HG03442 (cell line): ENCODE data around the gene OR51B4.
"Not testable (repeated sequence)": the region's sequence is repeated elsewhere in the genome, so short reads cannot be mapped to it uniquely, and the experiment has no call there.

Experiments used
- ATAC-seq: cut with Tn5 transposase; IDR thresholded peaks from one replicate; pipeline ENCODE4 v1.9.1; 2021; ENCODE audit warnings: mild to moderate bottlenecking, moderate library complexity; ENCODE audit not compliant: unreplicated experiment

Gene OR51B4

DNA sequence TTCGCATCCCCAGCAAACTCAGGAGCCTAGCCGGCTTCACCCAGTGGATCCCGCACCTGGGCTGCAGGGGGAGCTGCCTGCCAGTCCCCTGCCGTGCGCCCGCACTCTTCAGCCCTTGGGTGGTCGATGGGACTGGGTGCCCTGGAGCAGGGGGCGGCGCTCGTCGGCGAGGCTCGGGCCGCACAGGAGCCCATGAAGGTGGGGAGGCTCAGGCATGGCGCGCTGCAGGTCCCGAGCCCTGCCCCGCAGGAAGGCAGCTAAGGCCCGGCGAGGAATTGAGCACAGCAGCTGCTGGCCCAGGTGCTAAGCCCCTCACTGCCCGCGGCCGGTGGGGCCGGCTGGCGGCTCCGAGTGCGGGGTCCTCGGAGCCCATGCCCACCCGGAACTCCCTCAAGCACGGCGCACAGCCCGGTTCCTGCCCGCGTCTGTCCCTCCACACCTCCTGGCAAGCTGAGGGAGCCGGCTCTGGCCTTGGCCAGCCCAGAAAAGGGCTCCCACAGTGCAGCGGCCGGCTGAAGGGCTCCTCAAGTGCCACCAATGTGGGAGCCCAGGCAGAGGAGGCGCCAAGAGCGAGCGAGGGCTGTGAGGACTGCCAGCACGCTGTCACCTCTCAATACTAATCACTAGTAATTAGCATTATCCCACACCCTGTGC, 7.3 kb downstream of the OR51B4 start:
- ATAC-seq = not testable (repeated sequence)

DNA sequence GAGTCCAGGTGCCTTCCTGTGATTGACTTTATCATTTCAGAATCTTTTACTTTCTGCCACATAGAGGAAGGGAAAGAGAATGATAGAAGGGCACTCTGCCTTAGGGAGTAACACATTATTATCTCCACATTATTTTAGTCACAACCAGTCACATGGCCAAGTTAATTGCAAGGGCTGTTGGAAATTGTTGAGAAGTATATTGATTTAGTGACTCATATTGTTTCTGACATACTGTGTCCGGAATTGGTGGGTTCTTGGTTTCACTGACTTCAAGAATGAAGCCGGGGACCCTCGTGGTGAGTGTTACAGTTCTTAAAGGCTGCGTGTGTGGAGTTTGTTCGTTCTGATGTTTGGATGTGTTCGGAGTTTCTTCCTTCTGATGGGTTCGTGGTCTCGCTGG, 8.7 kb downstream of the OR51B4 start:
- no peak for ATAC-seq

- ATAC-seq = peak; percentile 97
These were observed 10.4 kb downstream of the OR51B4 start for GRCh38 chr11:5291207-5291838.

DNA sequence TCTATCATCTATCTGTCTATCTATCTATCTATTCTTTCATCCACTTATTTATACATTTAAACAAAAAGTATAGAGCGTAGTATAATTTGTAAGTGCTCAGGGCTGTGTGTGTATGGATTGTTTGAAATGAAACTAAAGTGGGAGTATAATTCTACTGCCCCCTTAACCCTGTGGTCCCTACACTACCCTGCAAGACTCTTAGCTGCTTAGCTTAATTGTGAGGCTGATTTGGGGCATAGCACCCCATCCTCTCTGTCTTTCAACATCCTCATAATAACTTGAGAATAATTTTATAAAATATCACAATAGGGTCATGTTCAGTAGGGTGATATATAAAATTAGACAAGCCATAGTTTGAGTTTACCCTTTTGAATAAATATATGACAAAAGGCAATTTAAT, 11.6 kb downstream of the OR51B4 start:
- ATAC-seq = no peak

- no peak for ATAC-seq
These were observed 12.1 kb downstream of the OR51B4 start for GRCh38 chr11:5289696-5290095.

DNA sequence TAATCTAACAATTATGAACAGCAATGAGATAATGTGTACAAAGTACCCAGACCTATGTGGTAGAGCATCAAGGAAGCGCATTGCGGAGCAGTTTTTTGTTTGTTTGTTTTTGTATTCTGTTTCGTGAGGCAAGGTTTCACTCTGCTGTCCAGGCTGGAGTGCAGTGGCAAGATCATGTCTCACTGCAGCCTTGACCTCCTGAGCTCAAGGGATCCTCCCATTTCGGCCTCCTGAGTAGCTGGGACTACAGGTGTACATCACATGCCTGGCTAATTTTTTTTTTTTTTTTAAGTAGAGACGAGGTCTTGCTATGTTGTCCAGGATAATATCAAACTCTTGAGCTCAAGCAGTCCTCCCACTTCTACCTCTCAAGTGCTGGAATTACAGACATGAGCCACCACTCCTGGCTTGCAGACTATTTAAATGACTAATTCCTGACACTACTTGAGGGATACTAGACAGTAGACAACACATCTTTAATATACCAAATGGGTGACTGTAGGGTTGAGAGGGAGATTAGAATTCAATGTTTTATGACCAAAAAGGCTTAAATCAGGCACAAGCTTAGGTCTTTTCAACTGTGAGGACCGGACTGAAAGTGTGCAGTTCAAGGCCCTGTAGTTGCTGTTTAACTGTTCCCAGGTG, 12.7 kb downstream of the OR51B4 start:
- ATAC-seq = no peak

DNA sequence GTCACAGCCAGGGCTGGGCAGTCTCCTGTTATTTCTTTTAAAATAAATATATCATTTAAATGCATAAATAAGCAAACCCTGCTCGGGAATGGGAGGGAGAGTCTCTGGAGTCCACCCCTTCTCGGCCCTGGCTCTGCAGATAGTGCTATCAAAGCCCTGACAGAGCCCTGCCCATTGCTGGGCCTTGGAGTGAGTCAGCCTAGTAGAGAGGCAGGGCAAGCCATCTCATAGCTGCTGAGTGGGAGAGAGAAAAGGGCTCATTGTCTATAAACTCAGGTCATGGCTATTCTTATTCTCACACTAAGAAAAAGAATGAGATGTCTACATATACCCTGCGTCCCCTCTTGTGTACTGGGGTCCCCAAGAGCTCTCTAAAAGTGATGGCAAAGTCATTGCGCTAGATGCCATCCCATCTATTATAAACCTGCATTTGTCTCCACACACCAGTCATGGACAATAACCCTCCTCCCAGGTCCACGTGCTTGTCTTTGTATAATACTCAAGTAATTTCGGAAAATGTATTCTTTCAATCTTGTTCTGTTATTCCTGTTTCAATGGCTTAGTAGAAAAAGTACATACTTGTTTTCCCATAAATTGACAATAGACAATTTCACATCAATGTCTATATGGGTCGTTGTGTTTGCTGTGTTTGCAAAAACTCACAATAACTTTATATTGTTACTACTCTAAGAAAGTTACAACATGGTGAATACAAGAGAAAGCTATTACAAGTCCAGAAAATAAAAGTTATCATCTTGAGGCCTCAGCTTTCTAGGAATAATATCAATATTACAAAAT, 13.4 kb downstream of the OR51B4 start:
- no peak for ATAC-seq

DNA sequence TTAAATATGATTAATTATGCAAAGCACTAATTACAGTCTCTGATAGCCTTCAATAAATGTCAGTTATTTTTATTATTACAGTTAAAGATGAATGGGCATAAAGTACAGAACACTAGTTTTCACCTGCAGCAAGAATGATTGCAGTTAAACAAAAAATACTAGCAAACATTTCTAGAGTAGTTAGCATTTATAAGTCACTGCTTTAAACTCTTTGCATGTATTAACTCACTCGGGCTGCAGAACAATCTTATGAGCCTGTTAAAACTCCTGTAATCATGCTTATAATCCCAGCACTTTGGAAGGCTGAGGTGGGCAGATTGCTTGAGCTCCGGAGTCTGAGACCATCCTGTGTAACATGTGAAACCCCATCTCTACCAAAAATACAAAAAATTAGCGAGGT, 14.8 kb downstream of the OR51B4 start:
- ATAC-seq = no peak

GRCh38 chr11:5286351-5286750, 15.4 kb downstream of the OR51B4 start:
- no peak for ATAC-seq

DNA sequence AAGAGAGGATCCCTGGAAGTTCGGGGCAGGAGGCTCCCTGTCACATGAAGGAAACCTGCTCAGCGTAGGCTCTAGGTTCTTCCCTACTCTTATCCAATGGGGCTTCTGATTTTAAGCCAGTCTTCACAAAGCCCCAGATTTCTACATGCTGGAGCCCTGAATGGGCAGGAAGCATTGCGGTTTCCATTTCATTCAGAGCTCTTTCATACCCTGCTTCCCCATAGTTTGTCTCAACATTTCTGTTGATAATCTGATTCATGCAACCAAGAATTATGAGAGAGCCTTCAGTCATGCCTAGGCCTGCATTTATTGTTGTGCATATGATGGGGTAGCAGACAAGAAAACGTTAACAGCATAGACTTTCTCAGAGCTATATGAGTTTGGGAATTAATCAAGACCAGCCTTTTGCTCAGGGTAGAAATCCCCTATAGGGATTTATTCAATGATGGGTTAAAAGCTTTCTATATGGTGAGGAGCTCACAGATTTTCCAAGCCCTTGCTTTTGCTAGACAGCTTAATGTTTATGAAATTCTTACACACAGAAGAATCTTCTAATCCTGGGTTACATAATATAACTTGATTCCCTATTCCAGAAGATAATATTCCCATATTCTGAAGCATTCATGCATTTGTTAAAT, 15.9 kb downstream of the OR51B4 start:
- no peak for ATAC-seq

GRCh38 chr11:5284637-5285036, 17.1 kb downstream of the OR51B4 start:
- no peak for ATAC-seq

DNA sequence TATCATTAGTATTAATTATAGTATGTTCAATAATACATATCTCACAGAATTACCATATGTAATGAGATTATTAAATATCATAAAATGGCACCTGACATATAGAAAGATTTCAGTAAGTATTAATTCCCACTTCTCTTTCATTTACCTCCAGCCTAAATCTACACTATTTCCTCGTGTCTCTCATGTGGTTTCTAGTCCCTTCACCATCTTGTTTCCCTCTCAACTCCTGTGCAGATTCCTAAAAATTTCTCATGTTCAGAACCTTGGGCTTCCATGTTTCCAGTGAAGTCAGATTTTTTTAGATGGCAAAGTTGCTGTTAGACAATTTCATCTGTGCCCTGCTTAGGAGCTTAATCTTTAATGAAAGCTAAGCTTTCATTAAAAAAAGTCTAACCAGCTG, 17.9 kb downstream of the OR51B4 start:
- ATAC-seq = no peak

- no peak for ATAC-seq
These were observed 18.7 kb downstream of the OR51B4 start for GRCh38 chr11:5283086-5283485.

DNA sequence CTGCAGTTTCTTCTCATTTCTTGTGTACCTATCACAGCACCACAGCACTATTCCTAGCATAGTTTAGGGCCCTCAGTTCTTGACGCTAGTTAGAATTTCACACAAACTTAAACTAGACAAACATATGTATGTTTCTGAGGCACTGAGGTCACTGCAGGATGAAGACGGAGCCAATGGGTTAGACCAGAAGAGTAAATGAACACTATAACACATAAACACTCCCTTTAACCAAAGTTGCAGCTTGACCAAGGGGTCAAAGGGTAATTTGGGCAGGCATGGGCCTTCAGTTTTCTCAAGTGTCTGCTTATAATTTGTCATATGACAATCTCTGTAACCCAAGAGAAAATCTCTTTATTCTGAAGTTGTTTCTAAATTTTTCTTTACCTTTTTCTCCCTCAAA, 19.1 kb downstream of the OR51B4 start:
- ATAC-seq = no peak

DNA sequence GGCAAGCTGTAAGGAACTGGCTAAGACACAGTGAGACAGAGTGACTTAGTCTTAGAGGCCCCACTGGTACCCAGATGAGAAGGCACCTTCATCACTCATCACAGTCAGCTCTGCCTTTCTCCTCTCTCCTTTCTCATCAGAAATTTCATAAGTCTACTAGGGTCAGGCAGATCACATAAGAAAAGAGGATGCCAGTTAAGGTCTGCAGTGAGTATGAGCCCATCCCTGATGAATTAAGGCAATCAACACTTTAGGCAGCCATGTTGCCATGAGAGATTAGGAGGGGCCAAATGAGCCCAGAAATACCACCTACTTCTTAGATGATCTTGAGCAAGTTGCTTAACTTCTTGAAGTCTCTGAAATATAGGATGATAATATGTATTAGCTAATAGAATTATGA, 20.1 kb downstream of the OR51B4 start:
- no peak for ATAC-seq

- peak; percentile 94 for ATAC-seq
These were observed 21.1 kb downstream of the OR51B4 start for GRCh38 chr11:5280582-5281102.

DNA sequence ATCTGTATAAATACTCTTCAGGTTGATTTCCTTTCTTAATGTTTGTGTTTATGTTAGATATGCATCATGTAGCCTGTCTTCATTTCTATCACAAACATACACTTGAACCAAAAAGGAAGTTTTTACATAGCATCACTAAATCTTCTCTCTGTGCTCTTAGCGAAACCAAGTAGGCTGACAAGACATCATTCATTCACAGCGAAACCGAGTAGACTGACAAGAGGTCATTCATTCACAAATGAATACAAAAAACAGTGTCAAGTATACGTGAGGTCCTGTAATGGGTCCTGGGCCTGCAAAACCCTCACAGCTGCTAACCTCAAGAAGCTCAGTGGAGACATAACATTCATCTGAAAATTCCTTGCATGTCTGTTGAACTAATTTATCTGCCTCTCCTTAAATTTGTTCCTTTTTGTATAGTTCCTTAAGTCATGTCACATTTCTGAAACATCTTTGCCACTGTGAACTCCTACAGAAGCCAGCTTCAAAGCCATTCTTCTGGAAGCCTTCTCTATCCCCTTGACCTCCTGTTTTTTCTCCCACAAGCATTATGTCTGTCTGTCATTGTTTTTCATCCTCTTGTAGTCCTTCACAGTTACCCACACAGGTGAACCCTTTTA, 22.2 kb downstream of the OR51B4 start:
- no peak for ATAC-seq

DNA sequence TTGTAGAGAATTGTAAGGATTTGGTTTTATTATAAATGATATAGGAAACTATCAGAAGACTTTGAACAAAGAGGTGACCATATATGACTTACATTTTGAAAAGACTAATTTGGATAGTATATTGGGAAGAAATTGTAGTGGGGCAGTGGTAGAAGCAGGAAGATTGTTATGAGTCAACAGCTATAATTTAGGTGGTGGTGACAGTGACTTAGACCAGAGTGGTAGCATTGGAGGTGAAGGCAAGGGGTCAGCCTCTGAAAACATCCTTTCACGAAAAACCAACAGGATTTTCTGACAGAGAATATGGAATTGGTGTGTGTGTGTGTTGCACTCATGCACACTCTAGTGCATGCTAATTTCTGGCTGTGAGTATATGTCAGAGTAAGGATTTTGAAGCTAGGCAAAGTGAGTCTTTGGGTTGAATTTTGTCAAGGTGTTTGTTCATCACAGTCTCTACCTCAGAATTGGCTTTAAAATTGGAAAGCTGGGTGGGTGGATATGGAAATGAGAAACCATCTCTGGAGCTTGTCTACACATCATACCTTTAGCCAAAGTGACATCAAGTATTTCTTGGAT, 23.9 kb downstream of the OR51B4 start:
- ATAC-seq = peak; percentile 47

- ATAC-seq = no peak
These were observed 25.0 kb downstream of the OR51B4 start for GRCh38 chr11:5276697-5277096.
